GM12878 (cell line): ENCODE data around the gene SOD2.

Experiments used
- BACH1 ChIP-seq: fragments of 450-650 bp; IDR thresholded peaks from 2 replicates; pipeline ENCODE4 v1.6.1; 2017; ENCODE audit warnings: mild to moderate bottlenecking, borderline replicate concordance
- CHD1 ChIP-seq: IDR thresholded peaks from 2 replicates; pipeline ENCODE4 v1.6.1; 2012; ENCODE audit warnings: low read depth, low read length, improper control_type of control experiment
- EP300 ChIP-seq, 2 experiments: fragments of 150-350 bp in 1 of 2; IDR thresholded peaks; 2 replicates each; pipeline ENCODE4 v1.6.1; 2011 to 2012; ENCODE audit warnings: low read depth in 2 of 2, low read length in 2 of 2, borderline replicate concordance in 1 of 2, improper control_type of control experiment in 1 of 2, inconsistent platforms in 1 of 2; ENCODE audit not compliant: control insufficient read depth in 1 of 2
- GABPA ChIP-seq: IDR thresholded peaks from 2 replicates; pipeline ENCODE4 v1.6.1; 2014; ENCODE audit warnings: antibody characterized with exemption, low read depth, mild to moderate bottlenecking, inconsistent platforms
- GATAD2B ChIP-seq: fragments of 450-650 bp; conservative IDR thresholded peaks from 2 replicates; pipeline ENCODE4 v1.6.1; 2017; ENCODE audit warnings: low read depth, mild to moderate bottlenecking, moderate library complexity
- HDGF ChIP-seq: fragments of 450-650 bp; IDR thresholded peaks from 2 replicates; pipeline ENCODE4 v1.6.1; 2016; ENCODE audit warnings: antibody characterized with exemption
- NFYB ChIP-seq: IDR thresholded peaks from 2 replicates; pipeline ENCODE4 v1.6.1; 2011; ENCODE audit warnings: low read depth, mild to moderate bottlenecking, low read length, improper control_type of control experiment, moderate library complexity; ENCODE audit not compliant: insufficient read depth
- POLR2AphosphoS5 ChIP-seq: IDR thresholded peaks from 2 replicates; pipeline ENCODE4 v1.6.1; 2011; ENCODE audit warnings: mild to moderate bottlenecking, low read length, inconsistent platforms
- STAT3 ChIP-seq: IDR thresholded peaks from 2 replicates; pipeline ENCODE4 v1.6.1; 2011; ENCODE audit warnings: low read depth, low read length, improper control_type of control experiment
- TAF1 ChIP-seq: IDR thresholded peaks from 2 replicates; pipeline ENCODE4 v1.6.1; 2011; ENCODE audit warnings: mild to moderate bottlenecking, low read depth, low read length, borderline replicate concordance
- TF ChIP-seq, protein P1 (sequence below), 3 experiments: IDR thresholded peaks in 2 of 3; conservative IDR thresholded peaks in 1 of 3; 2 replicates each; pipeline ENCODE4 v1.5.1; 2011; ENCODE audit warnings: low read depth in 3 of 3, low read length in 3 of 3, mild to moderate bottlenecking in 3 of 3, control low read depth in 2 of 3, moderate library complexity in 2 of 3, inconsistent platforms in 1 of 3, mixed read lengths in 1 of 3; ENCODE audit not compliant: control insufficient read depth in 2 of 3, insufficient read depth in 1 of 3; ENCODE audit errors: extremely low read depth in 1 of 3

- TF ChIP-seq STAT3 = no peak
- no peak for TF ChIP-seq NFYB
- TF ChIP-seq, protein P1, sequence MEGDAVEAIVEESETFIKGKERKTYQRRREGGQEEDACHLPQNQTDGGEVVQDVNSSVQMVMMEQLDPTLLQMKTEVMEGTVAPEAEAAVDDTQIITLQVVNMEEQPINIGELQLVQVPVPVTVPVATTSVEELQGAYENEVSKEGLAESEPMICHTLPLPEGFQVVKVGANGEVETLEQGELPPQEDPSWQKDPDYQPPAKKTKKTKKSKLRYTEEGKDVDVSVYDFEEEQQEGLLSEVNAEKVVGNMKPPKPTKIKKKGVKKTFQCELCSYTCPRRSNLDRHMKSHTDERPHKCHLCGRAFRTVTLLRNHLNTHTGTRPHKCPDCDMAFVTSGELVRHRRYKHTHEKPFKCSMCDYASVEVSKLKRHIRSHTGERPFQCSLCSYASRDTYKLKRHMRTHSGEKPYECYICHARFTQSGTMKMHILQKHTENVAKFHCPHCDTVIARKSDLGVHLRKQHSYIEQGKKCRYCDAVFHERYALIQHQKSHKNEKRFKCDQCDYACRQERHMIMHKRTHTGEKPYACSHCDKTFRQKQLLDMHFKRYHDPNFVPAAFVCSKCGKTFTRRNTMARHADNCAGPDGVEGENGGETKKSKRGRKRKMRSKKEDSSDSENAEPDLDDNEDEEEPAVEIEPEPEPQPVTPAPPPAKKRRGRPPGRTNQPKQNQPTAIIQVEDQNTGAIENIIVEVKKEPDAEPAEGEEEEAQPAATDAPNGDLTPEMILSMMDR (IDR thresholded peaks at IDR 0.05 in 2 of 3, conservative IDR thresholded peaks at IDR 0.05 in 1 of 3; ENCODE audit: control insufficient read depth in 2 of 3, extremely low read depth in 1 of 3, insufficient read depth in 1 of 3, low read depth in 3 of 3, low read length in 3 of 3) = no peak
- no peak for TF ChIP-seq GATAD2B
- no peak for TF ChIP-seq CHD1
- TF ChIP-seq POLR2AphosphoS5 = no peak
- TF ChIP-seq TAF1 = no peak
- no peak for TF ChIP-seq HDGF
- TF ChIP-seq GABPA = no peak
- no peak for TF ChIP-seq EP300 (IDR thresholded peaks at IDR 0.05; ENCODE audit: borderline replicate concordance in 1 of 2, control insufficient read depth in 1 of 2, low read depth in 2 of 2, low read length in 2 of 2)
- TF ChIP-seq BACH1 = no peak
Observed at GRCh38 chr6:159724778-159725177, 31.7 kb upstream of the SOD2 start.
